ENCODE results near the gene USP30.
A peak's percentile ranks its signal among the peaks of the same experiment; 100 is the strongest.
"Not testable (repeated sequence)": the region's sequence is repeated elsewhere in the genome, so short reads cannot be mapped to it uniquely, and the experiment has no call there.

The USP30 gene, protein sequence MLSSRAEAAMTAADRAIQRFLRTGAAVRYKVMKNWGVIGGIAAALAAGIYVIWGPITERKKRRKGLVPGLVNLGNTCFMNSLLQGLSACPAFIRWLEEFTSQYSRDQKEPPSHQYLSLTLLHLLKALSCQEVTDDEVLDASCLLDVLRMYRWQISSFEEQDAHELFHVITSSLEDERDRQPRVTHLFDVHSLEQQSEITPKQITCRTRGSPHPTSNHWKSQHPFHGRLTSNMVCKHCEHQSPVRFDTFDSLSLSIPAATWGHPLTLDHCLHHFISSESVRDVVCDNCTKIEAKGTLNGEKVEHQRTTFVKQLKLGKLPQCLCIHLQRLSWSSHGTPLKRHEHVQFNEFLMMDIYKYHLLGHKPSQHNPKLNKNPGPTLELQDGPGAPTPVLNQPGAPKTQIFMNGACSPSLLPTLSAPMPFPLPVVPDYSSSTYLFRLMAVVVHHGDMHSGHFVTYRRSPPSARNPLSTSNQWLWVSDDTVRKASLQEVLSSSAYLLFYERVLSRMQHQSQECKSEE

DNA sequence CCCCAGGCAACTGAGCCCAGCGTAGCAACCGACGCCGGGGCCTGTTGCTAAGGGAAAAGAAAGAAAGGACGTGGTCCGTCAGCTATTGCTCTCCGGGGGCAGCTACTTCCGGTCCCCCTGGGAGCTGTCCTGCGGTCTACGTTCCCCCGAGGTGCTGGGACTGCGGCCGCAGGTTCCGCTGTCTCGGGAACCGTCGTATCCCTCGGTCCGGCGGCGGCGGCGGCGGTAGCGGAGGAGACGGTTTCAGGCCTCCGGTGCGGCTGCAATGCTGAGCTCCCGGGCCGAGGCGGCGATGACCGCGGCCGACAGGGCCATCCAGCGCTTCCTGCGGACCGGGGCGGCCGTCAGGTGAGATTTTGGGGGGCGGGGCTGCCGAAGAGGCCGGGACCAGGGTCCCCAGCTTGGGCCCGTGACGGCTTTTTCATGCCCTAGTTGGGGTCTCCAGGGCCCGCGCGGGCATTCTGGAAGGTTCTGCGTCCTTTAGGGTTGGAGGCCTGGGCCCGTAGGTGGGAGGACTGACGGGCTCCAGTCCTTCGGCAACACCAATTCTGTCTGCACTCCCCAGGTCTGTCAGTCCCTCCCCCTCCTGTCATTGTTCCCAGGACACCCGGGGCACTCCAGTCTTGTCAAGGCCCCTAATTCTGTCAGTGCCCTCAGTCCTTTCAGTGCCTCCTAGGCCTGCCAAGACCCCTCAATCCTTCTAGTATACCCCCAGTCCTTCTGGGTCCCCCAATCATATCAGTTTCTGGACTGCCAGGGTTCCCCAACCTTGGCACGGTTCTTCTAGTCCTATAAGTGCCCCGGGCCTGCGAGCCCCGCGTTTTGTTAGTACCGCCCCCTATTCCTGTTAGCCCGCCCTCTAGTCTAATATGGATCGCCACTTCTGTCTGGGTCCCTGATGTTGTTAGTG lies at the start of gene USP30:
TSS of gene USP30 (plus strand) at position 163 of the 910 bp plus-strand sequence. CDS start at position 266, 103 bp downstream.
- DNase-seq (ENCODE audit: low spot score) = peak; percentile 91

DNA sequence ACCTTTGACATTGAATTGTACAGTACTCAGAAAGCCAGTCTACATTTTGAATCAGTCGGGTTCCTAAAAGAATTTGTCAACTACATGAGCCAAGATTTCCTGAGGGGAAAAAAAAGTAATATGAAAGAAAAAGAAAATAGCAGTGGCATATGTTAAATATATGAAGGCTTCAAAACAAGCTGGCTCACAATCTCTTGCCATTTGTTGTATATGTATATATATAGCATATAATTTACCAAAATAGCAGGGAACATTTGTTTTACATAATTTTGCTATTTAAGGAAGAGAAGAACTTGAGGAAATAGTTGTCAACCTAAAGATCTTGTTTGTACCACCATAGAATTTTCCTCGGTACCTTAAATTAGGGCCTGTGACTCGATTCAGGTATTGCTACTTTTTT lies 48.4 kb upstream of the USP30 start:
- DNase-seq (ENCODE audit: low spot score) = no peak

DNA sequence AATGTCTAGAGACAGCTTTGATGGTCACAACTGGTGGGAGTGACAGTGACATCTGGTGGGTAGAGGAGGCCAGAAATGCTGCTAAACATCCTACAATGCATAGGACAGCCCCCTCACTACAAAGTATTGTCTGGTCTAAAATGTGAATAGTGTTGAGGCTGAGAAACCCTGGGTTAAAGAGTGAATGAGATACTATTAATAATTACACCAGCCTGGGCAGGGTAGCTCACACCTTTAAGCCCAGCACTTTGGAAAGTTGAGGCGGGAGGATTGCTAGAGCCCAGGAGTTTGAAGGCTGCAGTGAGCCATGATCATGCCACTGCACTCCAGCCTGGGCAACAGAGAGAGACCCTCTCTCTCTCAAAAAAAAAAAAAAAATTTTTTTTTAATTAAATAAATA lies 42.6 kb upstream of the USP30 start:
- DNase-seq (ENCODE audit: low spot score) = no peak

DNA sequence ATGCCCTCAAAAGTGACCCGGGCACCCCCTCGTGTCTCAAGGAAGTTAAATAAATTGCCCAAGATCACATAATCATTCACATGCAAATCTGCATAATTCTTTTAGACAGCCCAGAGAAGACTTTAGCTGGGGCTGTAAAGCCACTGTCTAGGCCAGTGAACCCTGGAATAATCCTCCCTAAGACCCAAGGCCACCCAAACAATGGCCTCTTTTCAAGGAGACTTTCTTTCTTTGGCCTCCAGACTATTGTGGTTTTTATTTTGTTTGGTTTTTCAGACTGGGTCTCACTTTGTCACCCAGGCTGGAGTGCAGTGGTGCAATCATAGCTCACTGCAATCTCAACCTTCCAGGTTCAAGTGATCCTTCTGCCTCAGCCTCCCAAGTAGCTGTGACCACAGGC lies 42.1 kb upstream of the USP30 start:
- no peak for DNase-seq (ENCODE audit: low spot score)

DNA sequence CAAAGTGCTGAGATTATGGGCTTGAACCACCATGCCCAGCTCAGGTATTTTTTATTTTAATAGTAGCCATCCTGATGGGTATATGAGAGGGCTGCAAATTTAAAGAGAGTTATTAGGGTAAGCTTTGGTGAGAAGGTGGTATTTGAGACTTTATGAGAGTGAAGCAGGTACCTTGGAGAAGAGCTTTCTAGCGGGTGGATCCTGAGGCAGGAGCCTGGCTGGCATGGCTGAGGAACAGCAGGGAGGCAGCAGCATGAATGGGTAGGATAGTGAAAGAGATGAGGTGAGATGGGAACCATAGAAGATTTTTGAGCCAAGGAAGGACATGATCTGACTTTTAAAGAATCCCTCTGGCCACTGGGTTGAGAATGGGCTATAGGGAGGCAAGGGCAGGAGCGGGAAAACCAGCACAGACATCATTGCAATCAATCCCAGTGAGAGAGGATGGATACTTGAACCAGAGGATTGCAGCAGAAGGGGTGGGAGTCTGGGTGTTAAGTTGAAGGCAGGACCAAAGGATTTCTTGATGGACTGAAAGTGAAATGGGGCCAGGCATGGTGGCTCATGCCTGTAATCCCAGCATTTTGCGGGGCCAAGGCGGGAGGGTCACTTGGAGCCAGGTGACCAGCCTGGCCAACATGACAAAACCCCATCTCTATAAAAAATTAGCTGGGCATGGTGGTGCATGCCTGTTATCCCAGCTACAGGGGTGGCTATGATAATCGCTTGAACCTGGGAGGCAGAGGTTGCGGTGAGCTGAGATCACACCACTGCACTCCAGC lies 37.2 kb upstream of the USP30 start:
- DNase-seq (ENCODE audit: low spot score) = no peak

DNA sequence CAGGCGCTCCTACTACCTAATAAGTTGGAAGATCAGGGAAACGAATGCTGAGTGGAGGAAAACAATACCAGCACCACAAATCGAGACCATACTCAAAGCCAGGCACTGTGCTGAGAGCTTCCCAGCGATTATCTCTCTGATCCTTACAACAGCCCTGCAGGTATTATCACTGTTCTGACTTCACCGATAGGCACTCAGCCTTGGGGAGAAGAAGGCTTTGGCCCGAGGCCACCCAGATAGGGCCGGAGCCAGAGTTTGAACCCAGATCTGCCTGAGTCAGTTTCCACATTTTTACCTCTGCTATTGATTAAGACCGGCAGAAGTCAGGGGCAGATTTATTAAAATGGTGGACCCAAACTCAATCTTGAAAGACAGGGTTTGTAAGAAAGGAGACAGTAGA lies 36.4 kb upstream of the USP30 start:
- no peak for DNase-seq (ENCODE audit: low spot score)

DNA sequence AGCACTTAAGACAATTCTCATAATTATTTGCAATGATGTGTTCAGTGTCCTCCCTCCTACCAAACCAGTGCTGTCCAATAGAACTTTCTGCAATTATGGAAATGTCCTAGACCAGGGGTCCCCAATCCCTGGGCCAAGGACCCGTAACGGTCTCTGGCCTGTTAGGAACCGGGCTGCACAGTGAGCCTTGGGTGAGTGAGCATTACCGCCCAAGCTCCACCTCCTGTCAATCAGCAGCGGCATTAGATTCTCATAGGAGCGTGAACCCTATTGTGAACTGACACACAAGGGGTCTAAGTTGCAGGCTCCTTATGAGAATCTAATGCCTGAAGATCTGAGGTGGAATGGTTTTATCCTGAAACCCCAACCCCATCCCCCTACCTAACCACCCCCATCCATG lies 35.4 kb upstream of the USP30 start:
- DNase-seq (ENCODE audit: low spot score) = no peak

DNA sequence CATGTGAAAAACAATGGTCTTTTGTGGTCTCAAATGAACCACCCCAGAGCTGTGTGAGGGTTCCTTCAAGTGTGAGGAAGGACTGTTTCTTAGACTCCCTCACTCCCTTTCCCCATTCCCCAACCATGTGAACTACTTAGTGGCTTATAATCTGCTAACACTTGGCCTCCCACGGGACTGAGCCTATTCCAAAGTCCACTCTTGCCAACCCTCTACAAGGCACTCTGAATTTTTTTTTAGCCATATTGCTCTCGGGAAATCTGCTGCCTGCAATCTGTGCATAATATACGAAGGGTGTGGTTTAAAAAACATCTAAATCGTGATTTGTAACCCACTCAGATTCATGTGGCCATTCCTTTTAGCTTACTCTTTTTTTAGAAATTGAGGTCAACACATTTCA lies 34.1 kb upstream of the USP30 start:
- no peak for DNase-seq (ENCODE audit: low spot score)

DNA sequence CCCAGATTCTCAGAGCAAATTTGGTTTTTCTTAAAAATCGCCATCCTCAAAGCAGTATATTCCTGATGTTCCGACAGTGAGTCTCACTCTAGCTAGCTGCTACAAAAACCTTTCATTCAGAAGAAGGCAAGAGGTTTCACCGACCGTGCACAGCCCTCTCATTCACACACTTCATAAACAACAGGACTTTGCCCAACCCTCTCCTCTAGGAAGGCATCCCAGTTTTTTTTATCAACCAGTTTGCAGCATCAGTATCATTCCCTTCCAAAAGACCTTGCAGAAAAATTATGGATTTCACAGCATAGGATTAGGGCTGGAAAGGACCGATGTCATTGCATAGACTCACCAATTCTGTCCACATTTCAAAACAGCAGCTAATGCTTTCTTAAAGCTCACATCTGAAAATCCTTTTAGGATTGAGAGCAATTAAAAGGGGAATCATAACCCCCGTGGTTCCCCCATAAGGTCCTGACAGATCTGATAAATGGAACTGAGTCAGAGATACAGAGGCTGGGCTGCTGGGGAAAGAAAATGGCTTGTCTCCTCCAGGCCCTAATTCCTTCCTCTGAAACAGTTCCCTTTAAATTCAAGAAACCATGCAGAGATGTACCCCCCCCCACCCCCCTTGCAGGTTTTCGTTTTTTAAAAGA lies 32.1 kb upstream of the USP30 start:
- DNase-seq (ENCODE audit: low spot score) = no peak

DNA sequence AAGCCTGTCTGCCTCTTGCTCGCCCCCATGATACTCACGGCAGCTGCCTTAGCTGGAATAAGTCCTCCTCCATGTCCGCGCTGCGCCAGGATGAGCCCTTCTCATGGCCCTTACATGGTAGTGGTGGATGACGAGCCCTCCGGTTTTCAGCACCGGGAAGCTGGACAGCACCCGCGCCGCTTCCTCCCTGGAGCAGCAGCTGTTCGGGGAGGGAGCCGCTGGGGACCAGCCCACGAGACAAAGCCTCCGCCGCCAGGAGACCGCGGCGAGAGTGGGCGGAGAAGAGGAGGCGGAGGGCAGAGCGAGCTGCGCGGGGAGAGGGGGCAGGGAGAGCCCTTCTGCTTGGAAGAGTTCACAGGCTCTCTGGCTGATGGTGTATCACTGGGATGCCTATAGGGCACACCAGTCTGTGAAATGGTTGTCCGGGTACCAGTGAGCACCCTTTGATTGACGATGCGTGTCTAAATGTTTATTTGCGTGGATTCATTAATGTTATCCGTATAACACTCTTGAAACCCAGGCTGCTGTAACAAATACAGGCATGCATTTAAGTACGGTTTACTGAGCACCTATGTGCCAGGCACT lies 31.5 kb upstream of the USP30 start, which contains the start of gene SVOP:
TSS of gene SVOP (minus strand) at position 273 of the 585 bp plus-strand sequence. CDS start at position 73, 200 bp downstream.
- DNase-seq (ENCODE audit: low spot score) = peak; percentile 76

DNA sequence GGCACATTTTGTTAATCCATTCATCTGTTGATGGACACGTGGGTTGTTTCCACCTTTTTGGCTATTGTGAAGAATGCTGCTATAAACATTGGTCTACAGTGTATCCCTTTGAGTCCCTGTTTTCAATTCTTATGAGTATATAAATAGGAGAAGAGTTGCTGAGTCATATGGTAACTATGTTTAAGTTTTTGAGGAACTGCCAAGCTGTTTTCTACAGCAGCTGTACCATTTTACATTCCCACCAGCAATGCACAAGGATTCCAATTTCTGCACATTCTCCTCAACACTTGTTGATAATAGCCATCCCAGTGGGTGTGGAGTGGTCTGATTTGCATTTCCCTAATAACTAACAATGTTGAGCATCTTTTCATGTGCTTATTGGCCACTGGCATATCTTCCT lies 24.6 kb upstream of the USP30 start:
- DNase-seq (ENCODE audit: low spot score) = no peak

DNA sequence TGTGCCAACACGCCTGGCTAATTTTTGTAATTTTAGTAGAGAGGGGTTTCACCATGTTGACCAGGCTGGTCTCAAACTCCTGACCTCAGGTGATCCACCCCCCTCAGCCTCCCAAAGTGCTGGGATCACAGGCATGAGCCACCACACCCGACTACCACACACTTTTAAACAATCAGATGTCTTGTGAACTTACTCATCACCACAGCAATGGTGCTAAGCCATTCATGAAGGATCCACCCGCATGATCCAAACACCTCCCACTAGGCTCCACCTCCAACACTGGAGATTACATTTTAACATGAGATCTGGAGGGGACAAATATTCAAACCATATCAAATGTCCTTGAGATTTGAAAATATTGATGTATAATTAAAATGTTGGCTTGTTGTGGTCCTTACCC lies 23.8 kb upstream of the USP30 start:
- not testable (repeated sequence) for DNase-seq (ENCODE audit: low spot score)

DNA sequence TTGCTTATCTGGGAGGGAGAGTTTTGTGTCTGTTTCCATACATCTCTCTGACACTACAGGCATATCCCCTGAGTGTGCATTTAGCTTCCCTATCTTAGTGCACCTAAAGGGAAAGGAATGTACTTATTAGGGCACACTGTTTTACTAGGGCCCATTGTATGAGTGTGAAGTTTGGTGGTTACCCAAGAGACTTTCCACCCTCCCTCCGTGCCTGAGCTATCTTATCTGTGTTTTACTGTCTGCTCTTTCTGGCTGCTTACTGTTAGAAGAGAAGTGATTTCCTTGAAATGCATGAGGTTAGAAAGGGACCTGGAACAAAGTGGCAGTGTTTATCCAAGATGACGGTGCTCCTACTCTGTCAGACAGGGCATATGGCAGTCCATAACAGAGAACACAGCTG lies 23.0 kb upstream of the USP30 start:
- DNase-seq (ENCODE audit: low spot score) = no peak

DNA sequence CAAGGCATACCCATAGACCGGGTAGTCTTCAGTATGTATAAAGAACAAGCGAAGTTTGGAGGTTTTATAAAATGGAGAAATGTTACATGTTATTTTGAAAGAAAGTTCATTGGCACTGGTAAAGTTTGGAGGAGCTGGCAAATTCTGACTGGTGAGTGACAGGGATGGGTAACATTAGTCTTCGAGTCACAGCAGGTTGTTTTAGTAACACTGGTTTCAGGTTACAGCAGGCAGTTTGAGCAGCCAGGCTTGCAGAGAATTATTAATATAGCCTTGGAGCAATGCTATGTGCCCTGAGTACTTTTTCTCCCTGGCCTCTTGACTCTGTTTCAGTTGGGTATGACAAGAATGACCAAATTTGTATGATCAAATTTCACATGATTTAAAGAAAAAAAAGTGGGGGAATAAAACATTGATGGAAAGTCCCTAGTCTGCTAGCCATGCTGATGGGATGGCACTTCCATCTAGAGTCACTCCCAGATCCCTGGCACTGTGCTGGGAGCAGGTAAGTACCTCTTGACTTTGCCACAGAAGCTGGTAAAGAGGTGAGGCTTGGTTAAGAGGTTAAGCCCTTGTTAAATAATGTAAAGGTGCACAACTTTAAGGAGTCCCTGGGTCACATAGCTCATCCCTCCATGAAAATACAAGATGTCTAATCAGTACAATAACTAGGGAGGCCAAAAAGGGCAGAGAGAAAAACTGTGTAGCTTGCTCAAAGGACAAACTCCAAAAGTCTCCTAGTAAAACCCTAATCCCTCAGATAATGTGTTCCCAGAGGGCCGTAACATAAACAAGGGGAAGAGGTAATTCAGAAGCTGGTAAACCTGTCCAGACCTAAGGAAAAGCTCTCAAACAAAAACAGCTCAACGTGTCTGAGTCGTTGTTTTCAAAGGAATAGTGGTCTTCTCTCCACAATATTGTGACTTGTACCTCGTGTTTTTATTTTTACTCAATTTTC lies 18.9 kb upstream of the USP30 start:
- no peak for DNase-seq (ENCODE audit: low spot score)

DNA sequence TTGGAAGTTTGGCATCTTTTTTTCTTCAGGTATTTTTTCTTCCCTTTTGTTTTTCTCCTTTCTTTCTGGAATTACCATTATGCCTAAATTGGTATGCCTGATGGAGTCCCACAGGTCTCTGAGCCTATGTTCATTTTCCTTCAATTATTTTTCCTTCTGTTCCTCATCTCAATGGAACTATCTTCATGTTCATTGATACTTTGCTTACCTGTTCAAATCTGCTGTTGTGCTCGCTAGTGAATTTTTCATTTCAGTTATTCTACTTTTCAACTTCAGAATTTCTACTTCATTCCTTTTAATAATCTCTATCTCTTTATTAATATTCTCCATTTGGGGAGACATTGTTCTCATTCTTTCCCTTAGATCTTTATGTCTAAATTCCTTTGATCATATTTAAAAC lies 15.4 kb upstream of the USP30 start:
- no peak for DNase-seq (ENCODE audit: low spot score)

DNA sequence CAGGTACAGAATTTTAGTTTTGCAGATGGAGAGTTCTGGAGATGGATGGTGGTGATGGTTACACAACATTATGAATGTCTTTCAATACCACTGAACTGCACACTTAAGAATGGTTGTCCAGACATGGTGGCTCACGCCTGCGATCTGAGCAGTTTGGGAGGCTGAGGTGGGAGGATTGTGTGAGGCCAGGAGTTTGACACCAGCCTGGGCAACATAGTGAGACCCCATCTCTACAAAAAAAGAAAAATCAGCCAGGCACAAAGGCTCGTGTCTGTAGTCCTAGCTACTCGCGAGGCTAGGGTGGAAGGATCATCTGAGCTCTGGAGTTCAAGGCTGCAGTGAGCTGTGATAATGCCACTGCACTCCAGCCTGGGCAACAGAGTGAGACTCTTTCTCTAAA lies 8.1 kb upstream of the USP30 start:
- DNase-seq (ENCODE audit: low spot score) = no peak

DNA sequence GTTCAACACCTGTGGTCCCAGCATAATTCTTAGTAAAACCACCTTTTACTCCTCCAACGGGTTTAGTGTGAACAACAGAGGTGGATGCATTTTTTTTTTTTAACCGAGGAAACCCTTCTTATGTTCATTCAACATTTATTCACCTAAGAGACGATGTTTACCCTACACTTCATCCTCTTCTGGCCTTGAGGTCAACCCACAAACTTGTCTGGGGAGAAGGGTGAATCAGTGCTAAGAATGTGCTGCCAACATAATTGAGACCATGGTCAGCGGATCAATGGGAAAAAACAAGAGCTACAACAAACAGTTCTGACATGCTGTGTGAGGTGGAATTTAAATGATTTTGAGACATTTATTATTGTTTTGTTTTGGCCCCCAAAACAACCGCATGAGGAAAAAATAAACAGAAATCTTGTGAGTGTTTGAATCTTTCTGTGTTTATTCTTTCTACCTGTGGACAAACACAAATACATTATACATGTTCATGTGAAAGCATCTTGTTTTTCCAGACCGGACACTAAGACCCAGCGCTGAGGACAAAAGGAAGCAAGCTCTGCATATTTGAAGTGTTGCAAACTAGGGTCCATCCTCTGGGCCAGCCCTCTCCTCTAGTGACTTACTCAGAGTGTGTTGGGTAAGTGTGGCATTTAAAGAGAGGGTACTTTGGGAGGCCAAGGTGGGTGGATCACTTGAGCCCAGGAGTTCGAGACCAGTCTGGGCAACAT lies 5.1 kb upstream of the USP30 start:
- no peak for DNase-seq (ENCODE audit: low spot score)

DNA sequence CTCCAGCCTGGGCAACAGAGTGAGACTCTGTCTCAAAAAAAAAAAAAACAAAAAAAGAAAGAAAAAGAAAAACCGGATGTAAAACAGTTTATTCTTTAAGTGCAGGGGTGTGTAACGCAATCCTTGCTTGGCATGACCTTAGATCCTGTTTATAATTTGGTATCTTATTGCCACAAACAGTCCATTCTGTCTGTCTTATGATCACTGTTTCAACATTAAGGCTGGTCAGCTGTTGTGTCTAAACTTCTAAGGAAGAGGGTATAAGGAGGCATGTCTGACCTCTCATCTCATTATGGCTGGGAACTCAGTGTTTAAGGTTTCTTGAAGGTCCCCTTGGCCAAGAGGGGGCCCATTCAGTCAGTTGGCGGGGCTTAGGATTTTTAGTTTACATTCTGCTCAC lies 3.7 kb upstream of the USP30 start:
- not testable (repeated sequence) for DNase-seq (ENCODE audit: low spot score)

DNA sequence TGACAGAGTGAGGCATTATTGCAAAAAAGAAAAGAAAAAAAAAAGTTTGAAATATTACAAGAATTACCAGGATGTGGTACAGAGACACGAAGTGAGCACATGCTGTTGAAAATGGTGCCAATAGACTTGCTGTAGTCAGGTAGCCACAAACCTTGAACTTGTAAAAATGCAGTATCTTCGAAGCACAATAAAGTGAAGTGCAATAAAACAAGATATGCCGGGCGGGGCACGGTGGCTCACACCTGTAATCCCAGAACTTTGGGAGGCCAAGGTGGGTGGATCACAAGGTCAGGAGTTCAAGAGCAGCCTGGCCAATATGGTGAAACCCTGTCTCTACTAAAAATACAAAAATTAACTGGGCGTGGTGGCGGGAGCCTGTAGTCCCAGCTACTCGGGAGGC lies 2.6 kb upstream of the USP30 start:
- DNase-seq (ENCODE audit: low spot score) = not testable (repeated sequence)
